Kidney (tissue), 14 donors: ENCODE measurements around the gene IGF1R. TPM values are rescaled to one million over a fixed set of nuclear protein-coding genes. Genes with fewer than 3 reads are reported as not detected.

Source experiments
- DNase-seq, 5 donors: peaks; one replicate each; pipeline ENCODE4 v3.0.0-alpha.2; 2013 to 2020
- FAIRE-seq: peaks from 2 replicates; lab custom pipeline; 2012; peaks lifted over from hg19 to GRCh38; lab: Jason Lieb, UNC
- H3K27ac ChIP-seq, 2 donors: one replicate each; pipeline ENCODE4 v1.7.0; 2013; ENCODE audit warnings: low read depth in 2 of 2, low read length in 2 of 2, inconsistent platforms in 1 of 2
- H3K27me3 ChIP-seq: one replicate; pipeline ENCODE4 v1.7.1; 2013; ENCODE audit warnings: low read length, inconsistent platforms; ENCODE audit not compliant: control insufficient read depth, insufficient read depth
- H3K36me3 ChIP-seq, 3 donors: one replicate each; pipeline versions ENCODE4 v1.7.0 to v1.7.1; 2013; ENCODE audit warnings: low read length in 3 of 3, control low read depth in 1 of 3, inconsistent platforms in 1 of 3; ENCODE audit not compliant: insufficient read depth in 3 of 3, control insufficient read depth in 2 of 3
- H3K4me1 ChIP-seq, 3 donors: one replicate each; pipeline versions ENCODE4 v1.7.0 to v1.7.1; 2013; ENCODE audit warnings: low read length in 3 of 3, inconsistent platforms in 1 of 3, low read depth in 1 of 3; ENCODE audit not compliant: control insufficient read depth in 2 of 3, insufficient read depth in 2 of 3
- H3K4me3 ChIP-seq, 3 donors: one replicate each; pipeline versions ENCODE4 v1.7.0 to v1.8.1; 2013; ENCODE audit warnings: low read length in 3 of 3, control low read depth in 1 of 3, inconsistent platforms in 1 of 3
- H3K9ac ChIP-seq, 3 donors: one replicate each; pipeline versions ENCODE4 v1.7.0 to v1.7.1; 2013; ENCODE audit warnings: low read length in 3 of 3, control low read depth in 1 of 3, inconsistent platforms in 1 of 3
- H3K9me3 ChIP-seq, 3 donors: one replicate each; pipeline versions ENCODE4 v1.7.0 to v1.7.1; 2013; ENCODE audit warnings: low read length in 3 of 3, control low read depth in 1 of 3, inconsistent platforms in 1 of 3; ENCODE audit not compliant: control insufficient read depth in 2 of 3, insufficient read depth in 1 of 3
- CTCF ChIP-seq: IDR thresholded peaks from 3 replicates; pipeline ENCODE4 v1.5.1; 2012; ENCODE audit warnings: mild to moderate bottlenecking, moderate library complexity, borderline replicate concordance; ENCODE audit not compliant: insufficient read depth; ENCODE audit errors: extremely low read depth
- intact Hi-C: fragments of 100-400 bp; cut with DNase I; formaldehyde crosslinking; loops from one replicate; pipeline ENCODE4 v1.11.1; 2022
- polyA plus RNA-seq: library from polyadenylated mRNA; stranded (reverse); fragments of 350-450 nt; fragmentation: Illumina TruSeq; extraction: RNeasy Lipid Tissue Mini Kit (QIAGEN cat#74804); gene quantifications from one replicate; pipeline ENCODE4 v1.2.3, GENCODE V29; 2014; ENCODE audit warnings: low read depth, low replicate concordance; ENCODE audit not compliant: insufficient read depth
- total RNA-seq: library from RNA; stranded (reverse); fragmentation: NEBNext Ultra II Directional; extraction: Animal tissue kit (Norgen Biotek cat#: 25700); gene quantifications from one replicate; pipeline ENCODE4 v1.2.1, GENCODE V29; 2021
- donor health status: control.
- donor health status: control.
- donor health status: control.
- donor health status: control.
- donor health status: control.
- donor health status: DM: yes; HTN: yes; CAD: no.
- donor health status: Normal renal cell carcinoma (clear cell type).

IGF1R gene
- total and polyA plus RNA-seq, 2 donors from 2014 or later: 6.5 to 73.2 TPM

DNA sequence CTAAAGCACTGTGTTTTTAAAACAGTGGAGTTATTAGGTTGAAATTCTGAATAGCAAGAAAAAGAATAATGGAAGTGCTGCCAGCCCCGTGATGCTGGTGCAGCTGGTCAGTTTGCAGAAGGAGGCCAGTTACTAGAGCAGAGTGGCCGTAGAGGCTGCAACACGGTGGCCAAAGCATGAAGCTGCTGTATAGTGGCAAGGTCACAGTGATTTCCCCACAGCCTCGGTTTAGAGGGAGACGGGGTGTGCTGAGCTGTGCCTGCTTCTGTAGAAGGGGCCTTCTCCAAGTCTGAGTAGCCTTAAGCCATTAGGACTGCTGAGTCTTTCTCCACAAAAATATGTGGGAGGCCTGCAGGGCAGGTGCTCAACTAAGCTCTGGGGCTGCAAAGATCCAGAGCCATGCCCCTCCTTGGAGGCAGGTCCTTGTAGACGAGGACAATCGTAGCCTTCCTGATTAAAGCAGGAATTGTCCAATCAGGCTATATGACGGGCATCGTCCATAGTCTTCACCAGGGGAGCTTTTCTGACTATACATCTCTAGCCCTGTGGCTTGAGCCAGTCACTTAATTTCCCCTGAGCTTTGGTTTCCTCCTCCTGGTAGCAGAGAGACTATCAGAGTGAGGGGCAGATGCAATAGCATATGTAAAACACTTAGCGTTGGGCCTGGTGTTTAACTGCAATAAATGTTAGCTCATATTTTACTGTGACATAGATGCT is 207.6 kb downstream of the IGF1R start:
- Histone ChIP-seq H3K9me3 (no peaks in the 10 kb centered on the region), H3K36me3 (no peaks in the 10 kb centered on the region), H3K4me1 (peaks cover 3 to 35% (median 18%) of the 10 kb centered on the region in 3 donors), H3K4me3 (no peak overlapping the region), H3K27me3 (no peaks in the 10 kb centered on the region), H3K9ac (no peak overlapping the region), H3K27ac (no peak overlapping the region)
- intact Hi-C loops: no loop called here
- FAIRE-seq (no peak), DNase-seq (no peak)
- no peak for TF ChIP-seq CTCF

DNA sequence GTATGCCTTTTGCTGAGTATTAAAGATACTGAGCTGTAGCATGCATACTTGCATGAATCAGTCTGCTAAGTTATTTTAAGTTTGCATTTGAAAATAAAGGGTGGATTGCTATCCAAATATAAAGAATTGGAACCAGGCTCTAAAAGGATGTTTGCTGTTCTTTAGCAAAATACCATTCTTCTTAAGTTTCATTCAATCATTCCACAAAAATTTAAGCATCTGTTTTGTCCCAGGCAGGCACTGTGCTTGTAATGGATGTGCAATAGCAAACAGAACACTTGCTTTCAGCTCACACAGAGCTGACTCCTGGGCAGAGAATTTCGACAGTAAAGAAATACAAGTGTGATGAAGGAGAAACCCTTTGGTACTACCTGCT is 208.2 kb downstream of the IGF1R start:
- H3K9me3 ChIP-seq: no peaks in the 10 kb centered on the region
- H3K27ac ChIP-seq: no peak overlapping the region
- no peaks in the 10 kb centered on the region for H3K36me3 ChIP-seq
- no peaks in the 10 kb centered on the region for H3K27me3 ChIP-seq
- FAIRE-seq: no peak
- H3K4me3 ChIP-seq: no peak overlapping the region
- no peak for TF ChIP-seq CTCF
- no peak for DNase-seq
- H3K9ac ChIP-seq: no peak overlapping the region
- peaks cover 3 to 30% (median 14%) of the 10 kb centered on the region in 3 donors for H3K4me1 ChIP-seq
- intact Hi-C loops: no loop called here

DNA sequence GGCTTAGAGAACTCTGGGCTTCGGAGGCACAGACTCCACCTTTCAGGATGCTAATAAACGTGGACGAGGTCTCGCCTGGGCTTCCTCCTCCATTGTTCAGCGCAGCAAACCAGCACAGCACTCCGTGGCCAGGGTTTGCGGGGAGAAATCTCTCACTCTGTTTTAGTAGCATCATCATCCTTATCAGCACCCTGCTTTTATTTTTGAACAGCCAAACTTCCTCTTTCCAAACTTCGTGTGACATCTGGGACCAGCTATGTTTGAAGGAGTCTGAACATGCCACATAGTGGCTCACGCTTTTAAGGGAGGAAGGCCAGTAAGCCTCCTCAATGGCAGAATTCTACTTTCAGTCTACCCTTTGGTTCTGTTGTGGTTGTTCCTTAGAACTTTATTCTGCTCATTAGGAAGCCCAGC is 210.3 kb downstream of the IGF1R start:
- no peaks in the 10 kb centered on the region for H3K27me3 ChIP-seq
- no peaks in the 10 kb centered on the region for H3K36me3 ChIP-seq
- no peak overlapping the region for H3K9ac ChIP-seq
- intact Hi-C loops: no loop called here
- TF ChIP-seq CTCF: no peak
- FAIRE-seq (no peak), DNase-seq (no peak)
- H3K27ac ChIP-seq: no peak overlapping the region
- H3K4me1 ChIP-seq: peaks cover 0 to 20% (median 3%) of the 10 kb centered on the region in 3 donors
- H3K9me3 ChIP-seq: no peaks in the 10 kb centered on the region
- H3K4me3 ChIP-seq: no peak overlapping the region
